K562 (cell line): ENCODE data around the gene RPS10. TPM values are rescaled to one million over a fixed set of nuclear protein-coding genes. Genes with fewer than 3 reads are reported as not detected.

Source experiments
- ATAC-seq: fragments of 200-7000 bp; cut with Tn5 transposase; 3 replicates; pipeline ENCODE4 v1.9.1; 2020; ENCODE audit warnings: moderate library complexity
- BruUV-seq: library from RNA; stranded (reverse); fragments of 400-500 nt; replicated peaks from 2 replicates; lab custom pipeline; 2021; lab: Mats Ljungman, UMichigan
- CTCF ChIA-PET: fragments of 300-600 bp; formaldehyde crosslinking; extraction: SDS; loops from one replicate; lab custom pipeline; 2021; ENCODE audit warnings: low intra/inter-chr PET ratio; lab: Yijun Ruan, JAX
- POLR2A ChIA-PET: fragments of 300-600, 350-650 bp; sonication (Branson Sonifier 250); formaldehyde crosslinking; extraction: SDS; loops from one replicate; lab custom pipeline; 2021; ENCODE audit warnings: antibody characterized with exemption, inconsistent platforms; lab: Yijun Ruan, JAX
- DNase-seq, 4 experiments: peaks; one replicate each; pipeline versions ENCODE4 v3.0.0 to v3.0.0-alpha.2; 2011 to 2018; ENCODE audit warnings: low spot score in 3 of 4, mixed read lengths in 3 of 4; ENCODE audit errors: extremely low read depth in 1 of 4
- FAIRE-seq: peaks from 2 replicates; lab custom pipeline; 2011; peaks lifted over from hg19 to GRCh38; lab: Jason Lieb, UNC
- H2AFZ ChIP-seq: 2 replicates; pipeline ENCODE4 v1.6.0; 2011; ENCODE audit warnings: low read depth, low read length, control low read depth, inconsistent platforms
- H3K27ac ChIP-seq: fragments of 200-600 bp; 3 replicates; pipeline ENCODE4 v1.8.0; 2011; ENCODE audit warnings: low read depth, mild to moderate bottlenecking, control low read depth, inconsistent platforms, low read length, moderate library complexity, mixed read lengths; ENCODE audit errors: extremely low read depth
- H3K27me3 ChIP-seq, 2 experiments: fragments of 300-600 bp in 1 of 2; 2 replicates in 1 of 2; 3 replicates in 1 of 2; pipeline versions ENCODE4 v1.6.0 to v1.8.0; 2011; ENCODE audit warnings: inconsistent platforms in 2 of 2, low read length in 2 of 2, mild to moderate bottlenecking in 1 of 2, mixed read lengths in 1 of 2, moderate library complexity in 1 of 2; ENCODE audit not compliant: control insufficient read depth in 2 of 2, insufficient read depth in 2 of 2
- H3K36me3 ChIP-seq: fragments of 300-600 bp; 3 replicates; pipeline ENCODE4 v1.8.0; 2011; ENCODE audit warnings: mild to moderate bottlenecking, low read length, inconsistent platforms; ENCODE audit not compliant: control insufficient read depth, insufficient read depth
- H3K4me1 ChIP-seq, 2 experiments: fragments of 200-600 bp in 1 of 2; replicated peaks in 1 of 2; 2 replicates in 1 of 2; 3 replicates in 1 of 2; pipeline versions ENCODE4 v1.5.1 to v1.8.0; 2011; ENCODE audit warnings: inconsistent platforms in 2 of 2, low read length in 2 of 2, mild to moderate bottlenecking in 1 of 2, mixed read lengths in 1 of 2, moderate library complexity in 1 of 2; ENCODE audit not compliant: control insufficient read depth in 2 of 2, insufficient read depth in 2 of 2
- H3K4me2 ChIP-seq: 2 replicates; pipeline ENCODE4 v1.6.1; 2011; ENCODE audit warnings: low read length, control low read depth, inconsistent platforms, mixed read lengths; ENCODE audit not compliant: insufficient read depth
- H3K4me3 ChIP-seq: fragments of 200-600 bp; sonication (generic), shearing (Covaris generic); 2 replicates; pipeline ENCODE4 v1.5.1; 2016; ENCODE audit warnings: control low read depth, inconsistent platforms
- H3K79me2 ChIP-seq: fragments of 200-600 bp; 3 replicates; pipeline ENCODE4 v1.8.0; 2011; ENCODE audit warnings: low read length, inconsistent platforms; ENCODE audit not compliant: control insufficient read depth, insufficient read depth
- H3K9ac ChIP-seq, 2 experiments: 2 replicates each; pipeline versions ENCODE4 v1.6.0 to v1.6.1; 2011; ENCODE audit warnings: low read depth in 2 of 2, low read length in 2 of 2, control low read depth in 1 of 2, inconsistent platforms in 1 of 2, mild to moderate bottlenecking in 1 of 2, mixed read lengths in 1 of 2; ENCODE audit not compliant: insufficient read depth in 1 of 2
- H3K9me1 ChIP-seq: one replicate; pipeline ENCODE4 v1.6.0; 2011; ENCODE audit warnings: inconsistent platforms, mild to moderate bottlenecking, low read length, moderate library complexity; ENCODE audit not compliant: control insufficient read depth, insufficient read depth
- H3K9me3 ChIP-seq: replicated peaks from 2 replicates; pipeline ENCODE4 v1.5.1; 2011; ENCODE audit warnings: low read depth, low read length, inconsistent platforms; ENCODE audit not compliant: control insufficient read depth, insufficient read depth
- H4K20me1 ChIP-seq: replicated peaks from 2 replicates; pipeline ENCODE4 v1.6.1; 2011; ENCODE audit warnings: low read length, inconsistent platforms, mixed read lengths; ENCODE audit not compliant: control insufficient read depth, insufficient read depth
- BHLHE40 ChIP-seq: IDR thresholded peaks from 2 replicates; pipeline ENCODE4 v1.6.1; 2011; ENCODE audit warnings: low read length, improper control_type of control experiment
- CEBPB ChIP-seq: fragments of 450-650 bp; IDR thresholded peaks from 2 replicates; pipeline ENCODE4 v1.6.1; 2016; ENCODE audit warnings: missing genetic modification characterization, missing compliant biosample characterization
- GTF2E2 ChIP-seq: fragments of 200-800 bp; sonication (Bioruptor generic); IDR thresholded peaks from 2 replicates; pipeline ENCODE4 v1.6.1; 2016; ENCODE audit warnings: missing genetic modification characterization, missing compliant biosample characterization
- MGA ChIP-seq: fragments of 450-650 bp; IDR thresholded peaks from 2 replicates; pipeline ENCODE4 v1.6.1; 2016; ENCODE audit warnings: mild to moderate bottlenecking, moderate library complexity
- MLLT1 ChIP-seq, 2 experiments: fragments of 450-650 bp; IDR thresholded peaks; 2 replicates each; pipeline ENCODE4 v1.6.1; 2016
- RB1 ChIP-seq: fragments of 450-650 bp; IDR thresholded peaks from 2 replicates; pipeline ENCODE4 v1.6.1; 2017; ENCODE audit warnings: low read depth, mild to moderate bottlenecking
- ZBED1 ChIP-seq: IDR thresholded peaks from 2 replicates; pipeline ENCODE4 v1.6.1; 2014
- ZNF830 ChIP-seq: fragments of 250-450 bp; sonication (Bioruptor Pico); IDR thresholded peaks from 2 replicates; pipeline ENCODE4 v1.5.0; 2021; ENCODE audit warnings: mild to moderate bottlenecking
- WGBS: fragments of 100-300 bp; shearing (Covaris generic); methylation state at CpG from one replicate; pipeline ENCODE4 v1.1.6; 2016; ENCODE audit warnings: low coverage, mixed read lengths; ENCODE audit not compliant: insufficient coverage; ENCODE audit errors: missing lambda C conversion rate; 5-methylcytosine and 5-hydroxymethylcytosine counted together
- in situ Hi-C: fragments of 300-500 bp; cut with MboI; formaldehyde crosslinking; loops from 4 replicates; pipeline ENCODE4 v1.15.0; 2018; ENCODE audit warnings: inconsistent platforms, mixed read lengths
- intact Hi-C: fragments of 100-400 bp; cut with micrococcal nuclease; formaldehyde crosslinking; loops from 2 replicates; pipeline ENCODE4 v1.14.2; 2022
- polyA plus RNA-seq, 8 experiments: library from polyadenylated mRNA; depleted of rRNA in 4 of 8; stranded (reverse) in 5 of 8; unstranded in 3 of 8; fragments of >200 nt; fragmentation: Nextera tagmentation in 2 of 8; fragmentation: Illumina TruSeq in 1 of 8; extraction: Ambion mirVana in 2 of 8; extraction: Trizol in 1 of 8; gene quantifications; 2 replicates each; pipeline versions ENCODE4 v1.2.1 to v1.2.3, GENCODE V29; 2011 to 2014; ENCODE audit warnings: inconsistent platforms in 1 of 8, missing spikeins in 1 of 8
- total RNA-seq, 7 experiments: library from RNA; depleted of rRNA in 6 of 7; stranded (reverse); fragments of >200 nt in 6 of 7; fragmentation: Illumina TruSeq in 2 of 7; extraction: Trizol in 2 of 7; gene quantifications; 2 replicates each; pipeline versions ENCODE4 v1.2.1 to v1.2.3, GENCODE V29; 2011 to 2021; ENCODE audit warnings: low replicate concordance in 1 of 7

RPS10 gene
- total and polyA plus RNA-seq, 9 of the 15 experiments (the other 6 are each of a cell fraction or from before 2014, with no cell fraction given), result 2,680 to 5,251 (median 3,876) TPM

GRCh38 chr6:34393191-34393965 is 32.5 kb downstream of the RPS10 start:
- H2AFZ ChIP-seq, result peak overlapping the region; percentile 98
- POLR2A ChIA-PET, result interaction anchor here (3.2 kb wide), 1 partner anchor 21 kb away, joined by 15 read pairs; no protein-coding TSS in a partner anchor
- TF ChIP-seq BHLHE40 (no peak), GTF2E2 (tag) (peak; percentile 28; the same call in 1 of the 2 replicates), ZBED1 (0 out of 2 replicates have a peak, but pooled peaks have one; percentile 4), ZNF830 (CRISPR knock-in tag) (no peak), CEBPB (tag) (0 out of 2 replicates have a peak, but pooled peaks have one; percentile 10), MLLT1 (IDR thresholded peaks at IDR 0.05) (0 out of 4 replicates have a peak, but pooled peaks of 1 of the 2 experiments have one; percentile 7), RB1 (no peak), MGA (0 out of 2 replicates have a peak, but pooled peaks have one; percentile 23)

More at GRCh38 chr6:34393191-34393965, 32.5 kb downstream of the RPS10 start:
- in situ Hi-C loops (no loop called here), intact Hi-C loops (loop anchor here (2.0 to 10.0 kb wide), 2 partner anchors 119 to 145 kb away; partner anchors contain the start of gene SMIM29)
- Histone ChIP-seq H3K27ac (peak overlapping the region; percentile 65), H3K4me3 (peak overlapping the region; percentile 91), H3K36me3 (peaks cover 4% of the 10 kb centered on the region; the same call in 1 of the 3 replicates), H3K4me2 (peak overlapping the region; percentile 91), H3K9ac (peak overlapping the region; percentile 63 to 96; a peak in 3 of 4 replicates), H4K20me1 (no peaks in the 10 kb centered on the region), H3K9me1 (no peaks in the 10 kb centered on the region), H3K9me3 (no peaks in the 10 kb centered on the region; the same call in 1 of the 2 replicates), H3K79me2 (peaks cover 47% of the 10 kb centered on the region), H3K4me1 (peaks cover 12 to 19% of the 10 kb centered on the region in 2 experiments; a peak in 4 of 5 replicates), H3K27me3 (no peaks in the 10 kb centered on the region)
- FAIRE-seq, result no peak
- WGBS, result 73% methylated on average over 16 of the region's 16 CpGs
- no peak for ATAC-seq
- BruUV-seq, result no TSS peak
- CTCF ChIA-PET, result interaction anchor here (1.3 to 3.1 kb wide), 2 partner anchors 144 to 197 kb away, joined by 6 to 15 read pairs; partner anchors contain the start of gene SMIM29
- DNase-seq, result no peak
